ENCODE measurements around the gene CGRRF1.

DNA sequence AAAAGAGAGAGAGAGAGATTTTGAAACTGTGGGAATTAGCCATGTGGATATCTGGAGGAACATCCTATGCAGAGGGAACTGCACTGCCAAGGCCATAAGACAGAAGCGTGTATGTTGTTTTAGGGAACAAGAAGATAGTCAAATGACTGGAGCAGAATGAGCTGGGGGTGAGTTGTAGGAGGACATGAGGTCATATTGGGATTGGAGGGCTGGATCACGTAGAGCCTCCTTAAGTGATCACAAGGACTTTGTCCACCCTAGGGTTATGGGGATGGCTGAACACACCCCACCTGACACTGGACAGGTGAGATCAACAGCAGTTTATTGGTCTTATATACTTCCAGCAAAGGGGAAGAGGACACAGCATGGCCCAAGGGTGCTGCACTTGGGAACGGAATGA lies 8.2 kb upstream of the CGRRF1 start:
- TF ChIP-seq, protein P1, sequence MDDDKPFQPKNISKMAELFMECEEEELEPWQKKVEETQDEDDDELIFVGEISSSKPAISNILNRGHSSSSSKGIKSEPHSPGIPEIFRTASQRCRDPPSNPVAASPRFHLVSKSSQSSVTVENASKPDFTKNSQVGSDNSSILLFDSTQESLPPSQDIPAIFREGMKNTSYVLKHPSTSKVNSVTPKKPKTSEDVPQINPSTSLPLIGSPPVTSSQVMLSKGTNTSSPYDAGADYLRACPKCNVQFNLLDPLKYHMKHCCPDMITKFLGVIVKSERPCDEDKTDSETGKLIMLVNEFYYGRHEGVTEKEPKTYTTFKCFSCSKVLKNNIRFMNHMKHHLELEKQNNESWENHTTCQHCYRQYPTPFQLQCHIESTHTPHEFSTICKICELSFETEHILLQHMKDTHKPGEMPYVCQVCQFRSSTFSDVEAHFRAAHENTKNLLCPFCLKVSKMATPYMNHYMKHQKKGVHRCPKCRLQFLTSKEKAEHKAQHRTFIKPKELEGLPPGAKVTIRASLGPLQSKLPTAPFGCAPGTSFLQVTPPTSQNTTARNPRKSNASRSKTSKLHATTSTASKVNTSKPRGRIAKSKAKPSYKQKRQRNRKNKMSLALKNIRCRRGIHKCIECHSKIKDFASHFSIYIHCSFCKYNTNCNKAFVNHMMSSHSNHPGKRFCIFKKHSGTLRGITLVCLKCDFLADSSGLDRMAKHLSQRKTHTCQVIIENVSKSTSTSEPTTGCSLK (tag by site-specific recombination; IDR thresholded peaks at IDR 0.05), result no peak
- TF ChIP-seq ZSCAN16 (tag by site-specific recombination; IDR thresholded peaks at IDR 0.05), result no peak
- TF ChIP-seq, protein P2, sequence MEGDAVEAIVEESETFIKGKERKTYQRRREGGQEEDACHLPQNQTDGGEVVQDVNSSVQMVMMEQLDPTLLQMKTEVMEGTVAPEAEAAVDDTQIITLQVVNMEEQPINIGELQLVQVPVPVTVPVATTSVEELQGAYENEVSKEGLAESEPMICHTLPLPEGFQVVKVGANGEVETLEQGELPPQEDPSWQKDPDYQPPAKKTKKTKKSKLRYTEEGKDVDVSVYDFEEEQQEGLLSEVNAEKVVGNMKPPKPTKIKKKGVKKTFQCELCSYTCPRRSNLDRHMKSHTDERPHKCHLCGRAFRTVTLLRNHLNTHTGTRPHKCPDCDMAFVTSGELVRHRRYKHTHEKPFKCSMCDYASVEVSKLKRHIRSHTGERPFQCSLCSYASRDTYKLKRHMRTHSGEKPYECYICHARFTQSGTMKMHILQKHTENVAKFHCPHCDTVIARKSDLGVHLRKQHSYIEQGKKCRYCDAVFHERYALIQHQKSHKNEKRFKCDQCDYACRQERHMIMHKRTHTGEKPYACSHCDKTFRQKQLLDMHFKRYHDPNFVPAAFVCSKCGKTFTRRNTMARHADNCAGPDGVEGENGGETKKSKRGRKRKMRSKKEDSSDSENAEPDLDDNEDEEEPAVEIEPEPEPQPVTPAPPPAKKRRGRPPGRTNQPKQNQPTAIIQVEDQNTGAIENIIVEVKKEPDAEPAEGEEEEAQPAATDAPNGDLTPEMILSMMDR (tag by site-specific recombination; IDR thresholded peaks at IDR 0.05), result no peak
- TF ChIP-seq REST (tag by site-specific recombination; IDR thresholded peaks at IDR 0.05), result no peak
- TF ChIP-seq BCL11A (tag by site-specific recombination; IDR thresholded peaks at IDR 0.05; ENCODE audit: low read depth), result no peak
- no peak for TF ChIP-seq PBX3 (CRISPR knock-in tag; IDR thresholded peaks at IDR 0.05)
- no peak for TF ChIP-seq ZNF350 (tag by site-specific recombination; IDR thresholded peaks at IDR 0.05)
- no peak for TF ChIP-seq ZNF529 (tag by site-specific recombination; IDR thresholded peaks at IDR 0.05; ENCODE audit: insufficient replicate concordance)
- no peak for TF ChIP-seq ZNF138 (tag by site-specific recombination; IDR thresholded peaks at IDR 0.05; ENCODE audit: borderline replicate concordance)
- TF ChIP-seq ZNF121 (tag by site-specific recombination; IDR thresholded peaks at IDR 0.05), result no peak
- TF ChIP-seq ZNF274 (IDR thresholded peaks at IDR 0.05; ENCODE audit: low read length), result no peak
- no peak for TF ChIP-seq ZNF274 (tag by site-specific recombination; IDR thresholded peaks at IDR 0.05; ENCODE audit: borderline replicate concordance)
- no peak for TF ChIP-seq ZNF114 (tag by site-specific recombination; IDR thresholded peaks at IDR 0.05)
- TF ChIP-seq ZNF558 (tag by site-specific recombination; IDR thresholded peaks at IDR 0.05), result no peak
- no peak for TF ChIP-seq ZNF776 (tag by site-specific recombination; IDR thresholded peaks at IDR 0.05; ENCODE audit: borderline replicate concordance)
